Left ventricle myocardium inferior (tissue), 1 donor: Measurements from ENCODE around the gene TOMM70. TPM values are rescaled to one million over a fixed set of nuclear protein-coding genes. Genes with fewer than 3 reads are reported as not detected.

Experiments used
- DNase-seq: peaks from one replicate; pipeline ENCODE4 v3.0.0-alpha.2; 2020
- H3K27ac ChIP-seq: fragments of 200-600 bp; replicated peaks from 2 replicates; pipeline ENCODE4 v1.8.0; 2021
- H3K27me3 ChIP-seq: fragments of 200-600 bp; 2 replicates; pipeline ENCODE4 v1.8.0; 2021; ENCODE audit warnings: low read depth
- H3K36me3 ChIP-seq: fragments of 200-600 bp; 2 replicates; pipeline ENCODE4 v1.8.0; 2021
- H3K4me1 ChIP-seq: fragments of 200-600 bp; 2 replicates; pipeline ENCODE4 v1.8.0; 2021
- H3K4me3 ChIP-seq: fragments of 200-600 bp; 2 replicates; pipeline ENCODE4 v1.8.0; 2021; ENCODE audit warnings: mild to moderate bottlenecking, moderate library complexity
- H3K9me3 ChIP-seq: fragments of 200-600 bp; replicated peaks from 2 replicates; pipeline ENCODE4 v1.8.0; 2021
- CTCF ChIP-seq: fragments of 200-600 bp; IDR thresholded peaks from 2 replicates; pipeline ENCODE4 v1.8.0; 2021; ENCODE audit warnings: antibody characterized with exemption, mild to moderate bottlenecking, borderline replicate concordance
- intact Hi-C: fragments of 100-400 bp; cut with micrococcal nuclease; formaldehyde crosslinking; loops from one replicate; pipeline ENCODE4 v1.11.0; 2022
- total RNA-seq: library from RNA; stranded (reverse); fragmentation: NEBNext Ultra II Directional; extraction: Animal tissue kit (Norgen Biotek cat#: 25700); gene quantifications from one replicate; pipeline ENCODE4 v1.2.1, GENCODE V29; 2021
- donor health status: DM: no; HTN: yes; CAD: no; lungs with severe emphysema.

TOMM70 gene
- total RNA-seq, 1 donor from 2014 or later: 65.4 TPM

GRCh38 chr3:100438623-100438974 is 37.7 kb upstream of the TOMM70 start:
- no peak overlapping the region for H3K27ac ChIP-seq

GRCh38 chr3:100437721-100438622 is 37.1 kb upstream of the TOMM70 start:
- H3K27ac ChIP-seq: no peak overlapping the region
- H3K4me1 ChIP-seq: peaks cover 4% of the 10 kb centered on the region

More at GRCh38 chr3:100438623-100438974, 37.7 kb upstream of the TOMM70 start:
- DNase-seq: no peak
- no peaks in the 10 kb centered on the region for H3K27me3 ChIP-seq
- peaks cover 9% of the 10 kb centered on the region for H3K9me3 ChIP-seq
- H3K4me1 ChIP-seq: peaks cover 4% of the 10 kb centered on the region
- TF ChIP-seq CTCF: no peak
- no peaks in the 10 kb centered on the region for H3K36me3 ChIP-seq
- intact Hi-C loops: no loop called here
- no peak overlapping the region for H3K4me3 ChIP-seq

GRCh38 chr3:100436951-100437350 is 36.1 kb upstream of the TOMM70 start:
- H3K27ac ChIP-seq: no peak overlapping the region
- intact Hi-C loops: no loop called here
- no peaks in the 10 kb centered on the region for H3K27me3 ChIP-seq
- TF ChIP-seq CTCF: no peak
- H3K4me3 ChIP-seq: no peak overlapping the region
- no peaks in the 10 kb centered on the region for H3K36me3 ChIP-seq
- peaks cover 6% of the 10 kb centered on the region for H3K9me3 ChIP-seq
- no peak for DNase-seq
- peaks cover 4% of the 10 kb centered on the region for H3K4me1 ChIP-seq

More at GRCh38 chr3:100437721-100438622, 37.1 kb upstream of the TOMM70 start:
- Histone ChIP-seq H3K9me3 (peaks cover 6% of the 10 kb centered on the region), H3K4me3 (no peak overlapping the region), H3K36me3 (no peaks in the 10 kb centered on the region), H3K27me3 (no peaks in the 10 kb centered on the region)
- no peak for TF ChIP-seq CTCF
- intact Hi-C loops: no loop called here
- DNase-seq: no peak

GRCh38 chr3:100429187-100429716 is 28.4 kb upstream of the TOMM70 start:
- H3K27ac ChIP-seq: no peak overlapping the region
- H3K36me3 ChIP-seq: no peaks in the 10 kb centered on the region
- no peak for DNase-seq
- no peak for TF ChIP-seq CTCF
- intact Hi-C loops: no loop called here
- no peaks in the 10 kb centered on the region for H3K27me3 ChIP-seq
- peaks cover 4% of the 10 kb centered on the region for H3K9me3 ChIP-seq
- peaks cover 5% of the 10 kb centered on the region for H3K4me1 ChIP-seq
- no peak overlapping the region for H3K4me3 ChIP-seq

GRCh38 chr3:100427699-100428098 is 26.8 kb upstream of the TOMM70 start:
- Histone ChIP-seq H3K4me1 (peaks cover 5% of the 10 kb centered on the region), H3K4me3 (no peak overlapping the region), H3K36me3 (no peaks in the 10 kb centered on the region), H3K27me3 (no peaks in the 10 kb centered on the region), H3K27ac (peak overlapping the region; percentile 39), H3K9me3 (no peaks in the 10 kb centered on the region)
- intact Hi-C loops: no loop called here
- no peak for TF ChIP-seq CTCF
- no peak for DNase-seq
